HFF-Myc (cell line): ENCODE results near the gene ZCCHC24.
"Not testable (repeated sequence)": the region's sequence is repeated elsewhere in the genome, so short reads cannot be mapped to it uniquely, and the experiment has no call there.

ENCODE experiments used
- DNase-seq: peaks from one replicate; pipeline ENCODE4 v3.0.0-alpha.2; 2011; ENCODE audit warnings: low read depth; ENCODE audit errors: extremely low read depth
- H3K4me3 ChIP-seq: replicated peaks from 2 replicates; pipeline ENCODE4 v1.5.1; 2011; ENCODE audit warnings: low read depth, mild to moderate bottlenecking, control low read depth, low read length
- CTCF ChIP-seq: IDR thresholded peaks from 2 replicates; pipeline ENCODE4 v1.5.1; 2012; ENCODE audit warnings: mild to moderate bottlenecking, low read depth, low read length, control low read depth; ENCODE audit errors: missing control alignments

ZCCHC24 gene

DNA sequence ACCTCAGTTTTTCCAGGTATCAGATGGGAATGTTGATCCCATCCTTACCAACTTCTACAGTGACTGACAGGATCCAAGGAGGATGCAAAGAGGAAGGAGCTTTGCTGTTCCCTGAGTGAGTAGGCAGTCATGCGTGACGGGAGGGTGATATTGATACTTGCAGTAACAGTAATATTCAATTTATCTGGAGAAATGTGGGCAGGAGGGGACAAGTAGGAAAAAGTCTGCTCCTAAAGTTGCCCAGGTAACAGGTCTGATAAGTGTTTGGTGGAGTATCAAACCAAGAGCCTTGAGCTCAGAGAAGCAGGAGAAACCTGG, 3.3 kb upstream of the ZCCHC24 start:
- no peak for TF ChIP-seq CTCF
- no peak for DNase-seq
- H3K4me3 ChIP-seq: no peak overlapping the region

GRCh38 chr10:79447911-79448731, 2.7 kb upstream of the ZCCHC24 start:
- no peak overlapping the region for H3K4me3 ChIP-seq
- no peak for TF ChIP-seq CTCF
- no peak for DNase-seq

DNA sequence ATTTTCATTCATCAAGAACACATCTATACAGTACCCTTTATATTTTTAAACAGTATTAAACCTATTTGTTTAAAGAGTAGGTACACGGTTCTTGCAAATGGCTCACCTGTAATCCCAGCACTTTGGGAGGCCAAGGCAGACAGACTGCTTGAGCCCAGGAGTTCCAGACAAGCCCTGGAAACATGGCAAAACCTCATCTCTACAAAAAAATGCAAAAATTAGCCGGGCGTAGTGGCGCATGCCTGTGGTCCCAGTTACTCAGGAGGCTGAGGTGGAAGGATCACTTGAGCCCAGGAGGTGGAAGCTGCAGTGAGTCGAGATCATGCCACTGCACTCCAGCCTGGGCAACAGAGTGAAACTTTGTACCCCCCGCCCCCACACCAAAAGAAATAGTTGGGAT, 1.8 kb upstream of the ZCCHC24 start:
- not testable (repeated sequence) for H3K4me3 ChIP-seq, DNase-seq

GRCh38 chr10:79446758-79447084, 1.3 kb upstream of the ZCCHC24 start:
- peak overlapping the region; percentile 43 for H3K4me3 ChIP-seq
- DNase-seq: no peak
- no peak for TF ChIP-seq CTCF

- no peak for TF ChIP-seq CTCF
- peak overlapping the region; percentile 43 for H3K4me3 ChIP-seq
- DNase-seq: peak; percentile 62
These were observed 743 bp upstream of the ZCCHC24 start for GRCh38 chr10:79445977-79446757.

DNA sequence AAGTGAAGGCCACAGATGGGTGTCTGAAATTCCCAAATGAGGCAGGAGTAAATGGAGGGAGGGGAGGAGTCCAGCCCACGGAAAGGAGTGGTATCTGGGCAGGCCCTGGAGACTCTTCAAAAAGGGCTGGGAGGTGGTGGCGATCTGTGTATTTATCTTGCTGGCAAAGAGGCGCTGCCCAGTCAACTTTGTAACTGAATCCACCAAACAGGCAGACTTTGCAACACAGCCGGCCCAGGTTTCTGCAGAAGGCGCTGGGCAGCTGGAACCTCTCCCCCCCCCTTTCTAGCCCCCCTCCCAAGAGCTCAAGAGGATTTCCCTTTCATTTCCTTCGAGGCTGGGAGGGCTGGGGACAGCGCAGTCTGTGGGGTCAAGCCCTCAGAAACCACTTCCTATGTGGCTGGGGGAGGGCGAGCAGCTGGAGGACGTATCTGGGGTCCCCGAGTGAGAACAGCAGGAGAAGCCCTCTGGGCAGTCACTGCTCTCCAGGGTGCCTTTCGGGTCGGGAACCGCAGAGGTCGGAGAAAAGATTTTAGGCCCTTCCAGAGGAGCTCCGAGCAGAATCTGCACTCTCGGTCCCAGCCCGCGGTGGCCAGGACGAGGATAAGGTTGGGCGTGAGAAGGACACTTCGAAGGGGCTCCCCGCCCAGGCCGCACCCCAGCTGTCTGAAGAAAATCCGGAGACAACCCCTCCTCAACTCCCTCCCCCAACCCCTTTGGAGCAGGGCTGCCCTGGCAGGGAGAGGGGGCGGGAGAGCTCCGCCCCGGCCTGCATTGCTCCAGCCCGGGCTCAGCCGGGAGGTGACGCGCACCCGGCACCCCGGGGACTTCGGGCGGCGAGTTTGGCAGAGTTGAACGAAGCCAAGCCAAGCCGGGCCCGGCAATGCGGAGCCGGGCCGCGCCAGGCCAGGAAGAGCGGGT, 965 bp downstream of the ZCCHC24 start:
- no peak for DNase-seq
- H3K4me3 ChIP-seq: peak overlapping the region; percentile 58
- TF ChIP-seq CTCF: no peak
